NCI-H187 (cell line): ENCODE measurements around the gene ISLR2.

Experiments
- DNase-seq, 2 experiments: peaks; one replicate each; lab custom pipeline; 2025; lab: John Stamatoyannopoulos, UW

Gene ISLR2

GRCh38 chr15:74176262-74177214 is 46.2 kb downstream of the ISLR2 start:
- no peak for DNase-seq

- DNase-seq, result no peak
These were observed 48.1 kb downstream of the ISLR2 start for GRCh38 chr15:74178326-74179100.

- no peak for DNase-seq
These were observed 48.9 kb downstream of the ISLR2 start for GRCh38 chr15:74179101-74179841.

GRCh38 chr15:74179983-74180880 is 49.8 kb downstream of the ISLR2 start:
- no peak for DNase-seq

GRCh38 chr15:74180881-74181602 is 50.7 kb downstream of the ISLR2 start:
- no peak for DNase-seq

GRCh38 chr15:74182131-74182530 is 51.7 kb downstream of the ISLR2 start:
- DNase-seq, result no peak

- DNase-seq, result no peak
These were observed 54.3 kb downstream of the ISLR2 start for GRCh38 chr15:74184582-74185091.

GRCh38 chr15:74185710-74186348 is 55.4 kb downstream of the ISLR2 start:
- no peak for DNase-seq
